Kasumi-1 (cell line): ENCODE results near the gene ZC3H4.

Experiments used
- DNase-seq, 2 experiments: peaks; one replicate each; lab custom pipeline; 2025; lab: John Stamatoyannopoulos, UW

ZC3H4 gene

DNA sequence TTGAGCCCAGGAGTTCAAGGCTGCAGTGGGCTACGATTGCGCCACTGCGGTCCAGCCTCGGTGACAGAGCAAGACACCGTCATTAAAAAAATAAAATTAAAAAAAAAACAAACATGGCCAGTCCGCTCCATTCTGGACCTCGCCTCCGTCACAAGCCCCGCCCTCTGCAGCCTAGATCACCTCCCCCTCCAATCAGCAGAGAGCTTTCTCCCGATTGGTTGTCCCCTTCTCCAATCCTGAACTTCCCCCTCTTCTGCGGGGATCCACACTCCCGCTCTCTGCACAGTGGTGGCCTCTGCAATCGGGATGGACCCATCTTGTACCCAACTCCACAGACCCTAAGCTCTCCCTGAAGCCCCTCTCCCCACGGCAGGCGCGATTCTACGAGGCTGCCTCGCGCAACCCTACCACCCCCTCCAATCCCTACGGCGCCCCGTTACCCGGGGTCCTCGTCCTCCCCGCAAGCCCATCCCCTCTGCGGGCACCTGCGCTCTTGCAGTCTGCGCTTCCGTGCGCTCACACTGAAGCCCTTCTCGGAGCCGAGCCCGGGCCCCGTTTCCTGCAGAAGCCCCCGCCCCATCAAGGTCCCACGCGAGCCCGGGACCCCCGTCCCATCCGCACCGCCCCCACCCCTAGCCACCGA, 65.7 kb downstream of the ZC3H4 start:
- DNase-seq: peak; percentile 96

- DNase-seq: no peak
These were observed 66.3 kb downstream of the ZC3H4 start for GRCh38 chr19:47047272-47047762.

GRCh38 chr19:47045867-47046470, 67.6 kb downstream of the ZC3H4 start:
- DNase-seq: no peak

GRCh38 chr19:47044946-47045866, 68.4 kb downstream of the ZC3H4 start:
- DNase-seq: no peak

GRCh38 chr19:47040869-47041268, 72.7 kb downstream of the ZC3H4 start:
- DNase-seq: no peak

GRCh38 chr19:47039239-47039874, 74.2 kb downstream of the ZC3H4 start:
- DNase-seq: no peak

GRCh38 chr19:47037766-47038165, 75.8 kb downstream of the ZC3H4 start:
- no peak for DNase-seq

- DNase-seq: peak in 1 of 2 experiments; percentile 63
These were observed 77.4 kb downstream of the ZC3H4 start for GRCh38 chr19:47036097-47036651.

DNA sequence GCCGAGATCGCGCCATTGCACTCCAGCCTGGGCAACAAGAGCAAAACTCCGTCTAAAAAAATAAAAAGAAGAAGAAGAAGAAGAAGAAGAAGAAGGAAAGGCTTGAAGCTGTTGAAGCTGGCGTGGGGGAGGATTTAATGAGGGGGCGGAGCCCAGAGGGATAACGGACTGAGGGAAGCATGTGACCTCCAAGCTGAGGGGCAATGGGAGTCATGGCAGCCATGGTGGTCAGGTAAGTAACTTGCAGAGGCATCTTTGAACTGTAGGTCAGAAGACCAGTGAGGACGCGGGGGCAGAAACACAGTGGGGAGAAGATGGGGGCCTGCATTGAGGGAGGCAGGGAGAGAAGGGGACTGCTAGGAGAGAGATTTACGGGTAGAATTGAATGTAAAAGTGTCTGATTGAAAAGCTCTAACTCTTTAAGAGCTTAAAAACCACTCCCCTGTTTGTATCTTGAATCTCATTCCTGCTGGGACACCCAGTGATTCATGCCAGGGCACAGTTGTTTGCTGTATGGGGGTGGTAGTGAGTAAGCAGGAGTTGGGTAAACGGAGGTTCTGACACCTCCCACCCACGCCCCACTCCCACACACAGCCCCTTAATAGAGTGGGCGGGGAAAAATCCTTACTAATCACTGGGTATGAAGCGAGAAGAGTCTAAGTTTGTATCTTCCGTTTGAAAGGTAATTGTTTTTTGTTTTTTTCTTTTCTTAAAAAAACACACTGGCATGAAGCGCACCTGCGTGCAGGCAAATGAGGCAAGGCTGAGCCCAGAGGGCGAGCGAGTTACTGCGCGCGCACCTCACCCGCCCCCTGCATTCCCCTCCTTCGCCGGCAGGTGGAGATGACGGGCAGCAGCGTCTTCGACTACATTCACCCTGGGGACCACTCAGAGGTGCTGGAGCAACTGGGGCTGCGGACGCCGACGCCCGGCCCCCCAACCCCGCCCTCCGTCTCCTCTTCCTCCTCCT, 78.2 kb downstream of the ZC3H4 start:
- peak; percentile 89 to 92 for DNase-seq

DNA sequence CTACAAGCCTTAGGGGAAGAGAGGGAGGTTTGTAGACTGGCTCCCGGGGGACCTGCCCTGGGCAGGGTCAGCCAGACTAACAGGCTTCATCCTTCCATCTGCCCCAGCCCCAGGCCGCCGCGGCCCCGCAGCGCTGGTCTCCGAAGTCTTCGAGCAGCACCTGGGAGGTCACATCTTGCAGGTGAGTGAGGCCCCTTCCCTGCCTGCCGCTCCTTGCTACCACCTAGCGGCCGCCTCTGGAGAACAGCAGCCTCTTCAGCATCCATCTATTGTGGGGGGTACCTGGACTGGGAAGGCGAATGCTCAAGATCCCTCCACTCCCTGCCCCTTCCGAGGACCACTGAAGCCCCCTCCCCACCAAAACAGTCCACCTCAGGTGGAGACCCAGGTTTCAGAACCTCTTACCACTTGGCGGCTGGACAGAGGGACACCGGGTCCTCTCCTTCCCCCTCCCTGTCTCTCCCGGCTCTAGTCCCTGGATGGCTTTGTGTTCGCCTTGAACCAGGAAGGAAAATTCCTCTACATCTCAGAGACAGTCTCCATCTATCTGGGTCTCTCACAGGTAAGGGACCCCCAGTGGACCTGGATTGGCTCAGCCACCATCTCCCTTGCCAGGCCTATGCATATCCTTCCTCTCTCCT, 81.3 kb downstream of the ZC3H4 start:
- peak; percentile 34 to 44 for DNase-seq

DNA sequence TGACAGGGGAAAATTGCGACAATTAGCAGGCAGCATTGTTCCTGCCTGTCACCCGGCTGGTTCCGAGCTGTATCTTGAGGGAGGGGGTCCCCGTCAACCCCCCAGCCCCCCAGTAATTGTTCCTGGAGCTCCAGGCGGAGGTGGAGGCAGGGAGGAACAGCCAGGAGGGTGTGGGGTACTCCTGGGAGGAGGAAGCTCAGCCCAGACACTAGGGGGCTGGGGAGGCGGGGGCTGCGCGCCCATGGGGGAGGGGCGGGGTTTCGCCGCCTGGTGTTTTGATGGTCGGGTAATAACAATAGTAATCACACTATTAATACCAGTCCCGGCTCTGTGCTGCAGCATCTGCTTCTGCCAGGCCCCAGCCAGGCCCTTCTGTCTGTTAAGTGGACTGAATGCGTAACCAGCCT, 85.4 kb downstream of the ZC3H4 start:
- DNase-seq: no peak

GRCh38 chr19:47027586-47028088, 85.9 kb downstream of the ZC3H4 start:
- no peak for DNase-seq

- no peak for DNase-seq
These were observed 86.7 kb downstream of the ZC3H4 start for GRCh38 chr19:47026889-47027288.

DNA sequence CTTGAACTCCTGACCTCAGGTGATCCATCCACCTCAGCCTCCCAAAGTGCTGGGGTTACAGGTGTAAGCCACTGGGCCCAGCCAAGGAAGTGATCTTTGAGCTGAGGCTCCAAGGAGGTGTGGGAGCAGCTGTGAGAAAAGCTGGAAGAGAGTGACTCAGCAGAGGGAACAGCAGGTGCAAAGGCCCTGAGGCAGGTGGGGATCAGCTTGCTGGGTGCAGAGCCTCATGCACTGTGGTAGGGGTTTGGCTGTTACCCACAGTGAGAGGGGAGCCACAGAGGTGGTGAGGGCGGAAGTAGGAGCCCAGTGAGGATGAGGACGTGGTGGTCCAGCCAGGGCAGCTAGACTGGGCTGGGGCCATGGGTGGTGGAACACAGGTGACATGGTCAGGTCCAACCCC, 87.4 kb downstream of the ZC3H4 start:
- DNase-seq: no peak

DNA sequence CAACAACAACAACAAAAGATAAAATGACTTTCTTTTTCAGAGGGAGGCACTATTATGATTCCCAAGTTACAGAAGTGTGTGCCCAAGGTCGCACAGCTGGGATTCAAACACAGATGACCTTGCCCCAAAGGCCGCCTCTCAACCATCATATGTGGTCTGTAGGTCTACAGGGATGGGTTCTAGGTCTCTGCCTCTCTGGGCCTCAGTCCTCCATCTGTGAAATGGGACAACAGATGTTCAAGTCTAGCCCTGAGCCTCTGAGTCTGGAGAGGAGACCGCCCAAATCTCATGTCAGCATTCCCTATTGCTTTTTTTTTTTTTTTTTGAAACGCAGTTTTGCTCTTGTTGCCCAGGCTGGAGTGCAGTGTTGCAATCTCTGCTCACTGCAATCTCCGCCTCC, 89.1 kb downstream of the ZC3H4 start:
- DNase-seq: no peak

DNA sequence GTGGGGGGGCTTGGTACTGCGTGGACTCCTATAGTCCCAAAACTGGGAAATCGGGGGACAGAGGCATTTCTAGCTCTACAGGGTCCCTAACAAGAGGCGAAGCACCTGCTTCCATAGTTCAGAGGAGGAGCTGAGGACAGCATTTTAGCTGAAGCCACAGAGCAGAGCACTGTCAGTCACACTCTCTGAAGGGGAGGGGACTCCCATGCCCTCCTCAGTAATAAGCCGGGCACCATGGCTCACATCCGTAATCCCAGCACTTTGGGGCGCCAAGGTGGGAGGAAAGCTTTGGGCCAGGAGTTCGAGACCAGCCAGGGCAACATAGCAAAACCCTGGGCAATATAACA, 90.2 kb downstream of the ZC3H4 start:
- no peak for DNase-seq

GRCh38 chr19:47022541-47023447, 90.8 kb downstream of the ZC3H4 start:
- no peak for DNase-seq

- DNase-seq: no peak
These were observed 91.4 kb downstream of the ZC3H4 start for GRCh38 chr19:47022140-47022536.

DNA sequence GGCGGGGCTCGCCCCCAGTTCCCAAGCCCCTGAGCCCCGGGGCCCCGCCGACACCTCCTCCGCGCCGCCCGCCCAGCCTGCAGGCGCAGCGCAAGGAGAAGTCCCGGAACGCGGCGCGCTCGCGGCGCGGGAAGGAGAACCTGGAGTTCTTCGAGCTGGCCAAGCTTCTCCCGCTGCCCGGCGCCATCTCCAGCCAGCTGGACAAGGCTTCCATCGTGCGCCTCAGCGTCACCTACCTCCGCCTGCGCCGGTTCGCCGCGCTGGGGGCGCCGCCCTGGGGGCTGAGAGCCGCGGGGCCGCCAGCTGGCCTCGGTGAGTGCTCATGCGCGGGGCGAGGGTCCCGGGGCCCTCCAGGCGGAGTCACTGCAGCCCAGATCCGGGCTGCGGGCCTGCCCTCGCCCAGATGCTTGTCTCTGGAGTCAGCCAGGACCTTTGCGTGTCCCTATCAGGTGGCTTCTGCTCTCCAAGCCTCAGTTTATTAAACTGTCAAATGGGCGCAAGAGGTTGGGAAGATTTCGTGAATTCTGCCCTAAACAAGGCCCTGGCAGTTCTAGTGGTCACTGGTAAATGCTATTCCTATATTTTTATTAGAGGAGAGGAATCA, 91.9 kb downstream of the ZC3H4 start:
- no peak for DNase-seq
